HCT116 (cell line): ENCODE measurements around the gene GLP2R.

ENCODE experiments used
- CBX3 ChIP-seq: IDR thresholded peaks from 2 replicates; pipeline ENCODE4 v1.6.1; 2012; ENCODE audit warnings: low read depth
- CEBPB ChIP-seq: IDR thresholded peaks from 2 replicates; pipeline ENCODE4 v1.6.1; 2012; ENCODE audit warnings: low read depth
- CTCF ChIP-seq, 3 experiments: fragments of 200-600 bp in 1 of 3; sonication (generic) in 1 of 3; IDR thresholded peaks in 2 of 3; conservative IDR thresholded peaks in 1 of 3; 2 replicates each; pipeline ENCODE4 v1.5.1; 2012 to 2017; ENCODE audit warnings: low read depth in 2 of 3, low read length in 2 of 3, antibody characterized with exemption in 1 of 3, borderline replicate concordance in 1 of 3, control low read depth in 1 of 3, mild to moderate bottlenecking in 1 of 3, mixed read lengths in 1 of 3, mixed run types in 1 of 3, moderate library complexity in 1 of 3; ENCODE audit not compliant: insufficient read depth in 1 of 3
- EZH2 ChIP-seq: fragments of 200-600 bp; sonication (generic); IDR thresholded peaks from 2 replicates; pipeline ENCODE4 v1.6.1; 2017; ENCODE audit warnings: antibody characterized with exemption, mixed run types
- EZH2phosphoT487 ChIP-seq: fragments of 200-600 bp; IDR thresholded peaks from 2 replicates; pipeline ENCODE4 v1.6.1; 2018; ENCODE audit warnings: antibody characterized with exemption, borderline replicate concordance
- JUND ChIP-seq: IDR thresholded peaks from 2 replicates; pipeline ENCODE4 v1.6.1; 2012
- MAX ChIP-seq: IDR thresholded peaks from 2 replicates; pipeline ENCODE4 v1.6.1; 2012
- POLR2A ChIP-seq: IDR thresholded peaks from 2 replicates; pipeline ENCODE4 v1.7.0; 2011; ENCODE audit warnings: borderline replicate concordance; ENCODE audit not compliant: insufficient read depth, insufficient read length; ENCODE audit errors: extremely low read depth
- SIN3A ChIP-seq: IDR thresholded peaks from 2 replicates; pipeline ENCODE4 v1.6.1; 2012; ENCODE audit warnings: low read depth
- SP1 ChIP-seq: IDR thresholded peaks from 2 replicates; pipeline ENCODE4 v1.6.1; 2012; ENCODE audit warnings: low read depth
- TCF7L2 ChIP-seq: IDR thresholded peaks from 2 replicates; pipeline ENCODE4 v1.7.0; 2011; ENCODE audit warnings: borderline replicate concordance, inconsistent platforms; ENCODE audit not compliant: insufficient read depth, insufficient read length; ENCODE audit errors: extremely low read depth
- YY1 ChIP-seq: IDR thresholded peaks from 2 replicates; pipeline ENCODE4 v1.6.1; 2011; ENCODE audit warnings: low read length, low read depth, moderate library complexity, mild to moderate bottlenecking; ENCODE audit not compliant: insufficient replicate concordance; ENCODE audit errors: extremely low read depth
- ZBTB33 ChIP-seq: IDR thresholded peaks from 2 replicates; pipeline ENCODE4 v1.6.1; 2011; ENCODE audit warnings: mild to moderate bottlenecking, low read length, moderate library complexity; ENCODE audit not compliant: insufficient replicate concordance; ENCODE audit errors: extremely low read depth
- TF ChIP-seq, protein P1 (sequence below): IDR thresholded peaks from 2 replicates; pipeline ENCODE4 v1.6.1; 2012; ENCODE audit warnings: low read depth

DNA sequence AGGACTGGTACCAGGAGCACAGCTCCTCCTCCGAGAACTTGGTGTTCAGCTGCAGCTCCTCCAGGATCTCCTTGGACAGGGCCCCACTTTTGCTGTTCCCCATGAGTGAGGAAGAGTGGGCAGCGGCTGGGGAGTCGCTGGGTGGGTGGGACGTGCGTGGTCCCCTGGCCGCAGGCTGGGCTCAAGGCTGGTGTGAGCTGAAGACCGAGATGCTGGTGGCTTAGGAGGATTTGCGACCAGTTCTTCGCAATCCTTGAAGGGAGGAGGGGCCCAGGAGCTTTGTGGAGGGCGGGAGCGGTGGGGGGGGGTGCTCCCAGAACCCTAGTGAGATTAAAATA, 79.3 kb downstream of the GLP2R start, which contains the start of gene RCVRN:
- TF ChIP-seq EZH2 (no peak), CTCF (IDR thresholded peaks at IDR 0.05 in 2 of 3, conservative IDR thresholded peaks at IDR 0.05 in 1 of 3; ENCODE audit: borderline replicate concordance in 1 of 3, insufficient read depth in 1 of 3, low read depth in 2 of 3, low read length in 2 of 3) (no peak), SP1 (no peak), MAX (no peak), YY1 (no peak), EZH2phosphoT487 (no peak), POLR2A (no peak), CEBPB (no peak), TCF7L2 (no peak), SIN3A (no peak), CBX3 (no peak), JUND (no peak), ZBTB33 (no peak)
- TF ChIP-seq, protein P1, sequence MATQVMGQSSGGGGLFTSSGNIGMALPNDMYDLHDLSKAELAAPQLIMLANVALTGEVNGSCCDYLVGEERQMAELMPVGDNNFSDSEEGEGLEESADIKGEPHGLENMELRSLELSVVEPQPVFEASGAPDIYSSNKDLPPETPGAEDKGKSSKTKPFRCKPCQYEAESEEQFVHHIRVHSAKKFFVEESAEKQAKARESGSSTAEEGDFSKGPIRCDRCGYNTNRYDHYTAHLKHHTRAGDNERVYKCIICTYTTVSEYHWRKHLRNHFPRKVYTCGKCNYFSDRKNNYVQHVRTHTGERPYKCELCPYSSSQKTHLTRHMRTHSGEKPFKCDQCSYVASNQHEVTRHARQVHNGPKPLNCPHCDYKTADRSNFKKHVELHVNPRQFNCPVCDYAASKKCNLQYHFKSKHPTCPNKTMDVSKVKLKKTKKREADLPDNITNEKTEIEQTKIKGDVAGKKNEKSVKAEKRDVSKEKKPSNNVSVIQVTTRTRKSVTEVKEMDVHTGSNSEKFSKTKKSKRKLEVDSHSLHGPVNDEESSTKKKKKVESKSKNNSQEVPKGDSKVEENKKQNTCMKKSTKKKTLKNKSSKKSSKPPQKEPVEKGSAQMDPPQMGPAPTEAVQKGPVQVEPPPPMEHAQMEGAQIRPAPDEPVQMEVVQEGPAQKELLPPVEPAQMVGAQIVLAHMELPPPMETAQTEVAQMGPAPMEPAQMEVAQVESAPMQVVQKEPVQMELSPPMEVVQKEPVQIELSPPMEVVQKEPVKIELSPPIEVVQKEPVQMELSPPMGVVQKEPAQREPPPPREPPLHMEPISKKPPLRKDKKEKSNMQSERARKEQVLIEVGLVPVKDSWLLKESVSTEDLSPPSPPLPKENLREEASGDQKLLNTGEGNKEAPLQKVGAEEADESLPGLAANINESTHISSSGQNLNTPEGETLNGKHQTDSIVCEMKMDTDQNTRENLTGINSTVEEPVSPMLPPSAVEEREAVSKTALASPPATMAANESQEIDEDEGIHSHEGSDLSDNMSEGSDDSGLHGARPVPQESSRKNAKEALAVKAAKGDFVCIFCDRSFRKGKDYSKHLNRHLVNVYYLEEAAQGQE, result no peak
